Peyer's patch (tissue), 4 donors: ENCODE measurements around the gene NCMAP. TPM values are rescaled to one million over a fixed set of nuclear protein-coding genes. Genes with fewer than 3 reads are reported as not detected.
"Not testable (repeated sequence)": the region's sequence is repeated elsewhere in the genome, so short reads cannot be mapped to it uniquely, and the experiment has no call there.

ENCODE experiments used
- DNase-seq, 3 donors: peaks; one replicate each; pipeline ENCODE4 v3.0.0-alpha.2; 2017 to 2019
- H3K27ac ChIP-seq, 4 donors: fragments of 200-600 bp; sonication (generic); one replicate each; pipeline ENCODE4 v1.5.1; 2016 to 2019
- H3K27me3 ChIP-seq, 2 donors: fragments of 200-600 bp; sonication (generic); one replicate each; pipeline ENCODE4 v1.5.1; 2019
- H3K36me3 ChIP-seq, 3 donors: fragments of 200-600 bp; sonication (generic); one replicate each; pipeline ENCODE4 v1.5.1; 2016 to 2019
- H3K4me1 ChIP-seq, 4 donors: fragments of 200-600 bp; sonication (generic); one replicate each; pipeline ENCODE4 v1.5.1; 2016 to 2019
- H3K4me3 ChIP-seq, 4 donors: fragments of 200-600 bp; sonication (generic); 1 replicate in 3 of 4; 2 replicates in 1 of 4; pipeline ENCODE4 v1.5.1; 2016 to 2019; ENCODE audit warnings: mild to moderate bottlenecking in 1 of 4
- H3K9me3 ChIP-seq, 4 donors: fragments of 200-600 bp; sonication (generic); one replicate each; pipeline ENCODE4 v1.5.1; 2016 to 2019; ENCODE audit warnings: mild to moderate bottlenecking in 1 of 4
- POLR2A ChIP-seq, 2 donors: fragments of 450-650 bp; IDR thresholded peaks; one replicate each; pipeline ENCODE4 v1.5.1; 2017; ENCODE audit warnings: antibody characterized with exemption in 2 of 2, mild to moderate bottlenecking in 2 of 2, moderate library complexity in 2 of 2
- total RNA-seq, 4 donors: library from RNA; depleted of rRNA; stranded (reverse); fragments of >200 nt; gene quantifications; one replicate each; pipeline ENCODE4 v1.1.0, GENCODE V29; 2016
- TF ChIP-seq, protein P1 (sequence below), 6 experiments: fragments of 450-650 bp in 4 of 6; fragments of 200-600 bp in 2 of 6; sonication (generic) in 1 of 6; IDR thresholded peaks; one replicate each; pipeline ENCODE4 v1.5.1; 2017 to 2019; ENCODE audit warnings: antibody characterized with exemption in 6 of 6, mild to moderate bottlenecking in 3 of 6, moderate library complexity in 1 of 6

The NCMAP gene
- total RNA-seq, 4 donors from 2014 or later = 1.6 to 9.5 (median 4.2) TPM

DNA sequence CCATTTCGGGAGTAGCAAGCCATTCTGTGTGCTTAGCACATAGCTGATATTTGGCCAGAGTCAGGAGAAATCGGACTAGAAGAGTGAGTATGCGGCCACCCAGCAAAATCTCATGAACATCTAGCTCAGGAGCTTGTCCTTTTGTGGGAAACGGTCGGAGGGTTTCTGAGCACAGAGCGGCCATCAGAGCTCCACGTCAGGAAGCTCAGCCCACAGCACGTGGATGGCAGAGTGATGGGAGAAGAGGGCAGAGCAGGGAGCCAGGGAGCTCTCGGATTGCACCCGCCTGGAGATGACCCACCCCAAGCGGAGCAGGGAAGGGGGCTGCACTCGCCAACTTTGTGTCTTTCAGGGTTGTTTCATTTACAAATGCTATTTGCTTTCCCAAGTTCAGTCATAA, 39.4 kb upstream of the NCMAP start:
- TF ChIP-seq, protein P1, sequence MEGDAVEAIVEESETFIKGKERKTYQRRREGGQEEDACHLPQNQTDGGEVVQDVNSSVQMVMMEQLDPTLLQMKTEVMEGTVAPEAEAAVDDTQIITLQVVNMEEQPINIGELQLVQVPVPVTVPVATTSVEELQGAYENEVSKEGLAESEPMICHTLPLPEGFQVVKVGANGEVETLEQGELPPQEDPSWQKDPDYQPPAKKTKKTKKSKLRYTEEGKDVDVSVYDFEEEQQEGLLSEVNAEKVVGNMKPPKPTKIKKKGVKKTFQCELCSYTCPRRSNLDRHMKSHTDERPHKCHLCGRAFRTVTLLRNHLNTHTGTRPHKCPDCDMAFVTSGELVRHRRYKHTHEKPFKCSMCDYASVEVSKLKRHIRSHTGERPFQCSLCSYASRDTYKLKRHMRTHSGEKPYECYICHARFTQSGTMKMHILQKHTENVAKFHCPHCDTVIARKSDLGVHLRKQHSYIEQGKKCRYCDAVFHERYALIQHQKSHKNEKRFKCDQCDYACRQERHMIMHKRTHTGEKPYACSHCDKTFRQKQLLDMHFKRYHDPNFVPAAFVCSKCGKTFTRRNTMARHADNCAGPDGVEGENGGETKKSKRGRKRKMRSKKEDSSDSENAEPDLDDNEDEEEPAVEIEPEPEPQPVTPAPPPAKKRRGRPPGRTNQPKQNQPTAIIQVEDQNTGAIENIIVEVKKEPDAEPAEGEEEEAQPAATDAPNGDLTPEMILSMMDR (IDR thresholded peaks at IDR 0.05) = no peak
- TF ChIP-seq POLR2A (IDR thresholded peaks at IDR 0.05) = no peak
- H3K4me3 ChIP-seq = no peak overlapping the region

GRCh38 chr1:24517898-24518297, 38.0 kb upstream of the NCMAP start:
- no peaks in the 10 kb centered on the region for H3K27me3 ChIP-seq
- H3K4me1 ChIP-seq = no peaks in the 10 kb centered on the region
- H3K4me3 ChIP-seq = no peak overlapping the region
- TF ChIP-seq, protein P1 (IDR thresholded peaks at IDR 0.05) = no peak
- no peak for TF ChIP-seq POLR2A (IDR thresholded peaks at IDR 0.05)
- H3K9me3 ChIP-seq = no peaks in the 10 kb centered on the region
- no peaks in the 10 kb centered on the region for H3K36me3 ChIP-seq
- DNase-seq = no peak
- H3K27ac ChIP-seq = no peak overlapping the region

More for the DNA sequence above, 39.4 kb upstream of the NCMAP start:
- no peak for DNase-seq
- no peaks in the 10 kb centered on the region for H3K27me3 ChIP-seq
- no peak overlapping the region for H3K27ac ChIP-seq
- no peaks in the 10 kb centered on the region for H3K4me1 ChIP-seq
- no peaks in the 10 kb centered on the region for H3K9me3 ChIP-seq
- H3K36me3 ChIP-seq = no peaks in the 10 kb centered on the region

DNA sequence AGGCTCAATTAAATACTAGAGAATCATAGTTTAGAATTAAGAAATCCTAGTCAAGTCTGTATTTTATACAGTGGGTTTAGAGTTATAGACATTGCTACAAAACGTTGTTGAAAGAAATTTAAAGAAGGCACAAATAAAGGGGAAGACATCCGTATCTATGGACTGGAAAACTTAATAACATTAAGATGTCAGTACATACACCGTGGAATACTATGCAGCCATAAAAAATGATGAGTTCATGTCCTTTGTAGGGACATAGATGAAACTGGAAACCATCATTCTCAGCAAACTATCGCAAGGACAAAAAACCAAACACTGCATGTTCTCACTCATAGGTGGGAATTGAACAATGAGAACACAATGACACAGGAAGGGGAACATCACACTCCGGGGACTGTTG, 35.6 kb upstream of the NCMAP start:
- not testable (repeated sequence) for H3K4me1 ChIP-seq, H3K27me3 ChIP-seq, H3K4me3 ChIP-seq, H3K9me3 ChIP-seq, DNase-seq, H3K36me3 ChIP-seq, H3K27ac ChIP-seq

DNA sequence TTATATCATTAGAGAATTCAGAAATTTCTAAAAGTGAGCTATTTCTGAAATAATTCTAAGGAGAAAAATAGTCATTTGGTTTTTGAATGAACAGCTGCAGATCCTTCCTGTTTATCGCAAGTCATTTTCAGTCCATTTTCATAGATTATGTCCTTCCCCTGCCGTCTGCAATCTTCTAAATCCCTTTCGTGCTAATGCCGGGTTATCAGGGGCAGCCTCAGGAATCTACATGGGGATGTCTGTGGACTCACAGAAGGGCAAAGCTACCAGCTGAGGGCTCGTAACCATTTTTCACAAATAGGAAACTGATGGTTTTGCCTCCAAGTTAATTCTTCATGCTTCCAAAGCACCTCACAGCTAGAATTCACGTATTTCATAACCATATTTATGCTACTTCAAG, 30.3 kb upstream of the NCMAP start:
- no peaks in the 10 kb centered on the region for H3K36me3 ChIP-seq
- DNase-seq = no peak
- no peak overlapping the region for H3K27ac ChIP-seq
- H3K4me1 ChIP-seq = no peaks in the 10 kb centered on the region
- TF ChIP-seq POLR2A (IDR thresholded peaks at IDR 0.05) = no peak
- TF ChIP-seq, protein P1 (IDR thresholded peaks at IDR 0.05) = no peak
- no peaks in the 10 kb centered on the region for H3K27me3 ChIP-seq
- no peak overlapping the region for H3K4me3 ChIP-seq
- H3K9me3 ChIP-seq = no peaks in the 10 kb centered on the region

DNA sequence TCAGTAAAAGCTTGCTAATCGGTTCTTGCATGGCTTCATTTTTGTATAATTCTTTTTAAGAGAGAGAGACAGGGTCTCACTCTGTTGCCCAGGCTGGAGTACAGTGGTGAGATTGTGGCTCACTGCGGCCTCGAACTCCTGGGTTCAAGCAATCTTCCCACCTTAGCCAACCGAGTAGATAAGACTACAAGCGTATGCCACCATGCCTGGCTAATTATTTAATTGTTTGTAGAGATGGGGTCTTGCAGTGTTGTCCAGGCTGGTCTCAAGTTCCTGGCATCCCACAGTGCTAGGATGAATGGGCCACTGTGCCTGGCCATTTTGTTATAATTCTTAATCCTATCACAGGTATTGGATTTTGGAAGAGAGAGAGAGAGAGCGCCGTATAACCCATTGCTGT, 29.8 kb upstream of the NCMAP start:
- Histone ChIP-seq H3K27me3 (no peaks in the 10 kb centered on the region), H3K9me3 (no peaks in the 10 kb centered on the region), H3K36me3 (no peaks in the 10 kb centered on the region), H3K4me3 (no peak overlapping the region), H3K27ac (no peak overlapping the region), H3K4me1 (no peaks in the 10 kb centered on the region)
- TF ChIP-seq, protein P1 (IDR thresholded peaks at IDR 0.05) = no peak
- no peak for TF ChIP-seq POLR2A (IDR thresholded peaks at IDR 0.05)
- DNase-seq = no peak

DNA sequence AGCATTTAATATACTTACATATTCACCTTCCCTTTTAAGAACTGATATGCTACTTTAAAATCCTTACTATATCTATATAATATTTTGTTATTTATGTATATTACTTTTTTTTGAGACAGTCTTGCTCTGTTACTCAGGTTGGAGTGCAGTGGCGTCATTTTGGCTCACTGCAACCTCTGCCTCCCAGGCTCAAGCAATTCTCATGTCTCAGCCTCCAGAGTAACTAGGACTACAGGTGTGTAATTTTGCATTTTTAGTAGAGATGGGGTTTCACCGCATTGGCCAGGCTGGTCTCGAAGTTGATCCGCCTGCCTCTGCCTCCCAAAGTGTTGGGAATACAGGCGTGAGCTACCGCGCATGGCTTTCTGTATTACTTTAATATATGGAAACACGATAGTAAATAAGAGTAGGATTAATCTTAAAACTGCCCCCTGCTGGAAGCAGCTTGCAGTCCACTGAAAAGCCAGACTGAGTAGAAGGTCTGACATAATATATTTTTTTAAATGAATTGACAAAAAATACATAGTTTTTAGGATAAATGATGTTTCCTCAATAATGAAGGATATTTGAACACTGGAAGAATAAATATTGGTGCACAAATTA, 28.8 kb upstream of the NCMAP start:
- Histone ChIP-seq H3K27ac (no peak overlapping the region), H3K27me3 (no peaks in the 10 kb centered on the region), H3K4me1 (no peaks in the 10 kb centered on the region), H3K9me3 (no peaks in the 10 kb centered on the region), H3K4me3 (no peak overlapping the region), H3K36me3 (no peaks in the 10 kb centered on the region)
- TF ChIP-seq, protein P1 (IDR thresholded peaks at IDR 0.05) = peak; percentile 31 to 61 (median 58)
- TF ChIP-seq POLR2A (IDR thresholded peaks at IDR 0.05) = no peak
- peak in 2 of 3 donors; percentile 53 to 71 for DNase-seq
